Ovary (tissue), 9 donors: ENCODE measurements around the gene TSKU. TPM values are rescaled to one million over a fixed set of nuclear protein-coding genes. Genes with fewer than 3 reads are reported as not detected.

Experiments used
- DNase-seq, 5 donors: peaks; one replicate each; pipeline ENCODE4 v3.0.0-alpha.2; 2019 to 2020
- H3K27ac ChIP-seq, 2 donors: fragments of 200-600 bp; one replicate each; pipeline versions ENCODE4 v1.5.1 to v1.8.0; 2019 to 2022
- H3K27me3 ChIP-seq: fragments of 200-600 bp; one replicate; pipeline ENCODE4 v1.8.0; 2022
- H3K36me3 ChIP-seq: fragments of 200-600 bp; sonication (generic); one replicate; pipeline ENCODE4 v1.5.1; 2019
- H3K4me1 ChIP-seq: one replicate; pipeline ENCODE4 v1.8.1; 2013; ENCODE audit warnings: mild to moderate bottlenecking, moderate library complexity; ENCODE audit not compliant: insufficient read depth
- H3K4me3 ChIP-seq: fragments of 200-600 bp; sonication (generic); one replicate; pipeline ENCODE4 v1.5.1; 2017
- H3K9me3 ChIP-seq, 2 donors: fragments of 200-600 bp in 1 of 2; sonication (generic) in 1 of 2; one replicate each; pipeline versions ENCODE4 v1.5.1 to v1.8.1; 2013 to 2019; ENCODE audit warnings: mild to moderate bottlenecking in 1 of 2, moderate library complexity in 1 of 2
- EP300 ChIP-seq: sonication (generic); formaldehyde crosslinking; IDR thresholded peaks from one replicate; pipeline ENCODE4 v1.6.1; 2017; ENCODE audit warnings: antibody characterized with exemption
- POLR2A ChIP-seq: fragments of 450-650 bp; IDR thresholded peaks from one replicate; pipeline ENCODE4 v1.6.1; 2017; ENCODE audit warnings: antibody characterized with exemption, mild to moderate bottlenecking, moderate library complexity
- WGBS, 3 donors: extraction: QIAGEN DNeasy Blood & Tissue Kit in 1 of 3; methylation state at CpG; one replicate each; pipeline versions ENCODE4 v1.1.5 to v1.1.7; 2013 to 2017; 5-methylcytosine and 5-hydroxymethylcytosine counted together
- intact Hi-C, 4 donors: fragments of 100-400 bp; cut with DNase I; formaldehyde crosslinking; loops; one replicate each; pipeline versions ENCODE4 v1.11.0 to v1.15.1; 2022 to 2023
- polyA plus RNA-seq, 2 donors: library from polyadenylated mRNA; stranded (reverse); fragments of 200-250 nt in 1 of 2; fragments of 350-450 nt in 1 of 2; fragmentation: Illumina TruSeq in 1 of 2; extraction: RNeasy Lipid Tissue Mini Kit (QIAGEN cat#74804) in 1 of 2; gene quantifications; one replicate each; pipeline ENCODE4 v1.2.3, GENCODE V29; 2013 to 2014
- total RNA-seq, 7 donors: library from RNA; depleted of rRNA in 2 of 7; stranded (reverse); fragments of >200 nt in 2 of 7; fragmentation: NEBNext Ultra II Directional in 3 of 7; extraction: Animal tissue kit (Norgen Biotek cat#: 25700) in 3 of 7; gene quantifications; one replicate each; pipeline versions ENCODE4 v1.1.0 to v1.2.4, GENCODE V29; 2016 to 2023
- TF ChIP-seq, protein P1 (sequence below), 3 donors: fragments of 450-650 bp in 2 of 3; fragments of 200-600 bp in 1 of 3; IDR thresholded peaks; one replicate each; pipeline versions ENCODE4 v1.5.1 to v1.8.0; 2016 to 2022; ENCODE audit warnings: antibody characterized with exemption in 3 of 3, mild to moderate bottlenecking in 1 of 3
- donor health status: DM: no; HTN: no; CAD: no; lungs with moderate emphysema.
- donor health status: DM: no; HTN: no; CAD: no.
- donor health status: Bipolar disorder and iron deficiency.
- donor health status: DM: yes; HTN: yes; CAD: no.
- donor health status: DM: no; HTN: no; CAD: no.
- donor health status: DM: yes; HTN: yes; CAD: no.

TSKU gene
- total and polyA plus RNA-seq, 9 donors = 19.2 to 114 (median 65.1) TPM

- Histone ChIP-seq H3K27ac (no peak overlapping the region), H3K4me3 (no peak overlapping the region), H3K4me1 (peaks cover 5% of the 10 kb centered on the region), H3K36me3 (no peaks in the 10 kb centered on the region), H3K9me3 (no peaks in the 10 kb centered on the region), H3K27me3 (no peaks in the 10 kb centered on the region)
- intact Hi-C loops = no loop called here
- DNase-seq = no peak
- 61 to 66% (median 65%) methylated on average over 2 of the region's 2 CpGs for WGBS, 3 donors
- no peak for TF ChIP-seq EP300
- TF ChIP-seq, protein P1, sequence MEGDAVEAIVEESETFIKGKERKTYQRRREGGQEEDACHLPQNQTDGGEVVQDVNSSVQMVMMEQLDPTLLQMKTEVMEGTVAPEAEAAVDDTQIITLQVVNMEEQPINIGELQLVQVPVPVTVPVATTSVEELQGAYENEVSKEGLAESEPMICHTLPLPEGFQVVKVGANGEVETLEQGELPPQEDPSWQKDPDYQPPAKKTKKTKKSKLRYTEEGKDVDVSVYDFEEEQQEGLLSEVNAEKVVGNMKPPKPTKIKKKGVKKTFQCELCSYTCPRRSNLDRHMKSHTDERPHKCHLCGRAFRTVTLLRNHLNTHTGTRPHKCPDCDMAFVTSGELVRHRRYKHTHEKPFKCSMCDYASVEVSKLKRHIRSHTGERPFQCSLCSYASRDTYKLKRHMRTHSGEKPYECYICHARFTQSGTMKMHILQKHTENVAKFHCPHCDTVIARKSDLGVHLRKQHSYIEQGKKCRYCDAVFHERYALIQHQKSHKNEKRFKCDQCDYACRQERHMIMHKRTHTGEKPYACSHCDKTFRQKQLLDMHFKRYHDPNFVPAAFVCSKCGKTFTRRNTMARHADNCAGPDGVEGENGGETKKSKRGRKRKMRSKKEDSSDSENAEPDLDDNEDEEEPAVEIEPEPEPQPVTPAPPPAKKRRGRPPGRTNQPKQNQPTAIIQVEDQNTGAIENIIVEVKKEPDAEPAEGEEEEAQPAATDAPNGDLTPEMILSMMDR (IDR thresholded peaks at IDR 0.05) = no peak
- no peak for TF ChIP-seq POLR2A
Measured at GRCh38 chr11:76801225-76801624, 18.1 kb downstream of the TSKU start.

DNA sequence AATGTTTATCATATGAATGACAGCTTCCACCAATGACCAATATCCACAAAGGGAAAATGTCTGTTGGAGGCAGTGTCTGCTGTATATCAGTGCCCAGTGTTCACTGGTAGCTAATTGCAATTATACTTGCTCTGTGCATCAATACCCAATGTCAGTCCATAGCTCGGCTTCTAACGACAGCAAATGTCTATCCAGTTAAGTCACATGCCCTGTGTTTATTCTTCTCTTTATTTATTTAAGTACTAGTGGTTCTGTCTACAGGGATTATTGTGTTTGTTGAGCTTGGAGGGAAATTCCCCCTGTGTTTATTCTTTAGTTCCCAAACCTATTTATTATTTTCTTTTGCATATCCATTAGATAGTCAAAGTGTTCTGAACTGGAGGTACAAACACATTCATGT, 18.6 kb downstream of the TSKU start:
- TF ChIP-seq, protein P1 (IDR thresholded peaks at IDR 0.05) = no peak
- no peak for TF ChIP-seq EP300
- TF ChIP-seq POLR2A = no peak
- Histone ChIP-seq H3K36me3 (no peaks in the 10 kb centered on the region), H3K4me1 (peaks cover 5% of the 10 kb centered on the region), H3K4me3 (no peak overlapping the region), H3K9me3 (no peaks in the 10 kb centered on the region), H3K27me3 (no peaks in the 10 kb centered on the region), H3K27ac (no peak overlapping the region)
- 30 to 38% (median 36%) methylated on average over 2 of the region's 2 CpGs for WGBS, 3 donors
- intact Hi-C loops = no loop called here
- DNase-seq = no peak

GRCh38 chr11:76802151-76802550, 19.0 kb downstream of the TSKU start:
- H3K27me3 ChIP-seq = no peaks in the 10 kb centered on the region
- no peak overlapping the region for H3K4me3 ChIP-seq
- WGBS, 3 donors = 63 to 74% (median 64%) methylated on average over 3 of the region's 3 CpGs
- H3K36me3 ChIP-seq = no peaks in the 10 kb centered on the region
- intact Hi-C loops = no loop called here
- no peaks in the 10 kb centered on the region for H3K9me3 ChIP-seq
- TF ChIP-seq, protein P1 (IDR thresholded peaks at IDR 0.05) = no peak
- TF ChIP-seq POLR2A (no peak), EP300 (no peak)
- DNase-seq = no peak
- peaks cover 6% of the 10 kb centered on the region for H3K4me1 ChIP-seq
- no peak overlapping the region for H3K27ac ChIP-seq

DNA sequence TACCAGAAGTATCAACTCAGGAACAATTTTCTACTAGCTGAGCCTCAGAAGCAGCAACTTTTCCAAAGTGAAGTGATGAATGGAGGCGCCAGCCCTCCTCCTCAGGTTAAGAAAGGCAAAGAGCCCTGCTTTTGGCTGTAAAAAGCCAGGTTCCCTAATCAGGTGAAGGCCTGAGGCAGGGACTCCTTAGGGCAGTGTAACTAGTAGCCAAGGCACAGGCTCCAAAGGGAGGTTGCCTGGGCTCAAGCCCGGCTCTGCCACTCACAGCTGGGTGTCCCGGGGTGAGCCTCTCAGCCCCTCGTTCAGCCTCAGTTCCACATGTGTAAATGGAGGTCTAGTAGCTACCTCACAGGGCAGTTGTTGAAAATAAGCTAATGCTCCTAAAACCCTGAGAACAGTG, 19.5 kb downstream of the TSKU start:
- no peak for DNase-seq
- TF ChIP-seq EP300 = no peak
- TF ChIP-seq, protein P1 (IDR thresholded peaks at IDR 0.05) = no peak
- no peak for TF ChIP-seq POLR2A
- no peaks in the 10 kb centered on the region for H3K9me3 ChIP-seq
- no peaks in the 10 kb centered on the region for H3K36me3 ChIP-seq
- no peak overlapping the region for H3K4me3 ChIP-seq
- intact Hi-C loops = no loop called here
- 54 to 63% (median 58%) methylated on average over 4 of the region's 4 CpGs for WGBS, 3 donors
- no peak overlapping the region for H3K27ac ChIP-seq
- peaks cover 10% of the 10 kb centered on the region for H3K4me1 ChIP-seq
- H3K27me3 ChIP-seq = no peaks in the 10 kb centered on the region
